PFSK-1 (cell line): ENCODE results near the gene PBX4.

Experiments used
- FOXP2 ChIP-seq: optimal IDR thresholded peaks from 2 replicates; pipeline ENCODE3; 2011; ENCODE audit warnings: borderline replicate concordance, control low read depth, inconsistent platforms; ENCODE audit not compliant: insufficient read depth; ENCODE audit errors: extremely low read length, extremely low read depth
- POLR2AphosphoS5 ChIP-seq: IDR thresholded peaks from 2 replicates; pipeline ENCODE4 v1.6.1; 2012; ENCODE audit warnings: low read depth, mild to moderate bottlenecking, control low read depth, low read length, moderate library complexity
- TAF1 ChIP-seq: IDR thresholded peaks from 2 replicates; pipeline ENCODE4 v1.6.1; 2012; ENCODE audit warnings: low read length, control low read depth, borderline replicate concordance; ENCODE audit not compliant: insufficient read depth

DNA sequence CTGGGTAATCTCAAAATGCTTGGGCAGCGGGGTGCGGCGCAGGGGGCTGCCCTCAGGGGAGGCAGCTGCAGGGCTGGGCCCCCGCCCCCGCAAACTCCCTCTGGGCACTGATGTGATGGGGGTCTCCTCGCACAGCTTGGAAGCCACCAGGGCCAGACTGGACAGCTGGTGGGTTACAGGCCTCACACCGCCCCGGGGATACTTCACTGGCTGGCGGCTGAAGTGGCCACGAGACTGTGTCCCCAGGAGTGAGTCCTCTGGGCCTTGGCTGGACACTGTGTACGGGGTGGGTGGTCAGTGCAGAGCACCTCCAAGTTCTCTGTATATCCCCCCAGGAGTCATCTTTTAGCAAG, 11.6 kb upstream of the PBX4 start:
- TF ChIP-seq POLR2AphosphoS5 (no peak), TAF1 (no peak), FOXP2 (no peak)
